DMS 273 (cell line): ENCODE measurements around the gene GP1BB.

Experiments used
- DNase-seq: peaks from one replicate; lab custom pipeline; 2025; ENCODE audit not compliant: unreplicated experiment; lab: John Stamatoyannopoulos, UW

The GP1BB gene

DNA sequence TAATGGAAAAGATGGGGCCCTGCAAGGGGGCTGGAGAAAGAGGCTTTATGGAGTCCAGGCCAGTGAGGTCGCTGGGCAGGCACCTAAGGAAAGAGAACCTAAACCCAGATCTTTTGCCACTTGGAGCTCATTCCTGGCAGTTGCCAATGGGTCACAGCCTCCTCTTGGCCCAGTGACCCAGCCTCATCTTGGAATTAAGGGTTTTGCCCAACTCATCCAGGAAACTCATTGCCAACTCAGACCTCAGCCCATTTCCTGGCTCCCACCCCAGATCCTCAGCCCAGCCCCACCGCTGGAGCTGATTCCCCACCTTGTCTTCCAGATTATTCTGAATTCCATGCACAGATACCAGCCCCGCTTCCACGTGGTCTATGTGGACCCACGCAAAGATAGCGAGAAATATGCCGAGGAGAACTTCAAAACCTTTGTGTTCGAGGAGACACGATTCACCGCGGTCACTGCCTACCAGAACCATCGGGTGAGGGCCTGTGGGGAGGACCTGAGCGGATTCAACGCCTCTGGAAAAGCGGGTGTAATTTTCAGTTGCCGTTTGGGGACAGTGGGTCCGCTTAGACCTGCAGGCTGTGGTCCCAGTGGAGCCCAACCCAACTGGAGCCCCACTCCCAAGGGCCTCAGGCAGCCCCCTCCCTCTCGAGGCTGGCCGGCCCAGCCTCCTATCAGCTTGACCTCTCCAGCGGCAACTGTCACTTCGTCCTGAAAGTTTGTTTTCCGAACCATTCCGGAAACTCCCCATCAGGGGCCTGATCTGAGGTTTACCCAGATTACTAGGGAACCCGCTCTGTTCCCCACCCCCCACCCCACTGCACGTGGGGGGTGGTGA is 41.5 kb downstream of the GP1BB start:
- DNase-seq = no peak

DNA sequence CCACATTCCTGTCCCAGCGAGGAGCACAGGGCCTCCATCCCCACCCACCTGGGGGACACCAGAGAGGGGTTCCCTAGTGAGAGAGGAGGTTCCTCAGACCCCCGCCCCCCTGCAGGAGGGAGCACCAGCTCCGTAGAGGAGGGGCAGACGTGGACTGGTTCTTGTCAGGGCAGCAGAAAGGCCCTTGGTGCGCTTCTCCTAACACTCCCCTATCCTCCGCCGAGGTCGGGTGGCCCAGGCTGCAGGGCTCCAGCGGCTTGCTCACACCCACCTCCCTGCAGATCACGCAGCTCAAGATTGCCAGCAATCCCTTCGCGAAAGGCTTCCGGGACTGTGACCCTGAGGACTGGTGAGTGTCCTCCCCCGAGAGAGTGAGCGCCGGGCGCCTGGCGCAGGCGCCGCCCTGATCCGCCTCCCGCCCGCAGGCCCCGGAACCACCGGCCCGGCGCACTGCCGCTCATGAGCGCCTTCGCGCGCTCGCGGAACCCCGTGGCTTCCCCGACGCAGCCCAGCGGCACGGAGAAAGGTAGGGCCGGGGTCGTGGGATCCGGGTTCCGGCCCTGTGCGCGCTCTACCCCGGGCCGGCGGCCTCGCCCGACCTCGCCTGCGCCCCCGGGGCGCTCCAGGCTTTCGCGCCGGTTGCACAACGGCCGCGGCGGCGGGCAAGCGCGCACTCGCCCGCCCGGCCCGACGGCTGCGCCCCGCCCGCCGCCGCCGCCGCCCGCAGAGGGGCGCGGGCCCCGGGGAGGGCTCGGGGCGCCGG is 42.3 kb downstream of the GP1BB start:
- DNase-seq = no peak

DNA sequence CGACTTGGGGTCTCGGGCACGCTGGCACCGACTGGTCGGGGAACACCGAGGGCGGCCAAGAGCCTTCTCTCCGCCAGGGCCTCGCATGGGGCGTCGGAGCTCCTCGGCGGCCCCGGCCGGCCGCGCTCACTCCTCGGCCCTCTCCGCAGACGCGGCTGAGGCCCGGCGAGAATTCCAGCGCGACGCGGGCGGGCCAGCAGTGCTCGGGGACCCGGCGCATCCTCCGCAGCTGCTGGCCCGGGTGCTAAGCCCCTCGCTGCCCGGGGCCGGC is 42.8 kb downstream of the GP1BB start:
- no peak for DNase-seq

DNA sequence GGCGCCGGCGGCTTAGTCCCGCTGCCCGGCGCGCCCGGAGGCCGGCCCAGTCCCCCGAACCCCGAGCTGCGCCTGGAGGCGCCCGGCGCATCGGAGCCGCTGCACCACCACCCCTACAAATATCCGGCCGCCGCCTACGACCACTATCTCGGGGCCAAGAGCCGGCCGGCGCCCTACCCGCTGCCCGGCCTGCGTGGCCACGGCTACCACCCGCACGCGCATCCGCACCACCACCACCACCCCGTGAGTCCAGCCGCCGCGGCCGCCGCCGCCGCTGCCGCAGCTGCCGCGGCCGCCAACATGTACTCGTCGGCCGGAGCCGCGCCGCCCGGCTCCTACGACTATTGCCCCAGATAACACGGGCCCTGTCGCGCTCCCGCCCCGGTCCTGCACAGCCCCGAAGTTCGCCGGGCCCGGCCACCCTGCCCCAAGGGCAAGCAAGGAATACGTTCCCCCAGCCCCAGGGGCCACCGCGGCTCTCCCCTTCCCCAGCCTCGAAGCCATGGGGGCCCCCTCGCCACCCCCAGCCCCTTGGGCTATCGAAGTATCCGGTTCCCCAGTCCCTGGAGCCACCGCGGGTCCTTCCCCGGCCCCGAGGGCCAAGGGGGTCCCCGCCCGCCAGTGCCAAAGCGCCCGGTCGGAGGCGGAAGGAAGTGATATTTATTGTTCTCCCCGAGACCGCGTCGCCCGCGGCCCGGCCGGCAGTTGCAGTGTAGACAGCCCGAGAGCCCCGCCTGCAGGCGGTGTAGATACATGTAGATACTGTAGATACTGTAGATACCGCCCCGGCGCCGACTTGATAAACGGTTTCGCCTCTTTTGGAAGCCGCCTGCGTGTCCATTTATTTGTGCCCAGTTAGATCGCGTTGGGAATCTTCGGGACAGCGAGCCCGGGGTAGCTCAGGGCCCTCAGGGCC is 43.4 kb downstream of the GP1BB start:
- no peak for DNase-seq

GRCh38 chr22:19767427-19768341 is 44.3 kb downstream of the GP1BB start:
- no peak for DNase-seq

GRCh38 chr22:19769393-19769715 is 46.0 kb downstream of the GP1BB start:
- DNase-seq = no peak

DNA sequence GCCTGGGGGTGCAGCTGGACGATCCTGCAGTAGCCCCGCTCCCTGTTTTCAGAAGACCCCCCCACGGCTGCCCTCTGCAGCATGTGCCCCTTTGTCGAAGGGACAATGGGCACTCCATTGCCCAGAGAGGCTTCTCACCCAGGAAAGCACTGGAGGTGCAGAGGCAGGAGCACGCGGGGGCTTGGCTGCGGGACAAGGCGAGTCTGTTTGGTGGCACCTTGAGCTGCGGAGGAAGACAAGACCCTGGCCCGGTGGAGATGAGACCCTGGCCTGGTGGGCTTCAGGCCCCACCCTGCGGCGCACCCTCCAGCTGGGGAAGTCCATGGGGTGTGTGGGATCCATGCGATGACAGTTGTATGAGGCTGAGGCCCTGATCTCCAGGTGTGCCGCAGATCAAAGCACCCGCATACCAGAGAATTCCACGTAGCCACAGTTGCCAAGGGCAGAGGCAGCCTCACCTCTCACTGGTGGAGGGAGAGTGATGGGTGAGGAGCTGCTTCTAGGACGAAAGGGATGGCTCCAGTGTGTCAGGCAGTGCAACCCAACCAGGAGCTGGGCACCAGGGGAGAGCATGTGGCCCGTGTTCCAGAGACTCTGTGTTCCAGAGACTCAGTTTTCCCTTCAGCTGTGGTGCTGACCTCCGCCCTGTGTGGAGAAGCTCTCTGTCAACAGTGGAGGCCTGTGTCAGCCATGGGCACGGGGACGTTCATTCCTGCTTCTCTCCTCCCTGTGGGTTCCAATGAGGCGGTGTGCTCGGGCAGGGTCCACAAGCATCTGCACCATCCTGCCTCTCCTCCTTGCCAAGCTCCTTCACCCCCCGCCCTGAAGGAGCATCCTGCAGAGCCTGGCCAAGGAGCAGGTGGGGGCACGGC is 47.2 kb downstream of the GP1BB start:
- DNase-seq = no peak

DNA sequence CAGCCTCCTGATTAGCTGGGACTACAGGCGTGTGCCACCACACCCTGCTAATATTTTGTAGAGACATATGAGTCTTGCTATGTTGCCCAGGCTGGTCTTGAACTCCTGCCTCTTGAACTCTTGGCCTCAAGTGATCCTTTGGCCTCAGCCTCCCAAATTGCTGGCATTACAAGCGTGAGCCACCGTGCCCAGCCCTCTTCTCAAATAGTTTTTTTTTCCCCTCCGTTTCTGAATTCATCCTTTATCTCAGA is 49.0 kb downstream of the GP1BB start:
- DNase-seq = no peak

DNA sequence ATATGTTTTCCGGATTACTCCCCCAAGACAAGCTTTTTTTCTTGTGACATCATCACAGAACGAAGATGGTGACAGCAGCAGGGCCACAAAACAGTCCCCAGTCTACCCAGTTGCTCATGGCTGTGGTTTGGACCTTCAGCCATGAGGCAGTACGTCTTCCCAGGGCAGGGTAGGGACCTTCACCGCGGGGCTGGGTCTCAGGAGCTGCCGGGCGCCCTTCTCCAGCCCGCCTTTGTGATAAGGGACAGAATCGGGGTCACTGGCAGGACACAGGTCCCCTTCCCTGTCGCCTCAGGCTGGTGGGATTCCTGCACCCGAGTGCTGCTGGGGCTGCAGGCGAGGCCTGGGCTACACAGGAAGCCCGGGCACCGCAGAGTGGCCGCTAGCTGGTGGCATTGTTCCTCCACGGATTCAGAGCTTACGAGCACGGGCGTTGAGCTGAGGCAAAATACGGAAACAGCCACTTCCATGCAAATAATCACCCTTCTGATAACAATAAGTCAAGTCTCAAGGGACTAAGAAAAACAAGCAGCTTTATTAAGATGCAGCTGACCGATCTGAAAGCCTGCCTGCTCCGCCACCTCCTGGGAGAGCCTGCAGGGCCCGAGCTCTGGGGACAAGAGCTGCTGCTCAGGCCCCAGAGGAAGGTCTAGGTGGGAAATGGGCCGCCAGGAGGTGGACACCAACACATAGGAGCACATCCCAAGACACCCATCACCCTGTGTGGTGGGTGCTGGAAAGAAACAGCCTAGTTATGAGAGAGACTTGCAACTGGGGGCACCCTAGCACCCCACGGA is 49.5 kb downstream of the GP1BB start:
- DNase-seq = no peak

- DNase-seq = no peak
Measured at GRCh38 chr22:19773470-19774040, 50.2 kb downstream of the GP1BB start.
